ENCODE results near the gene CENPB.

The CENPB gene

DNA sequence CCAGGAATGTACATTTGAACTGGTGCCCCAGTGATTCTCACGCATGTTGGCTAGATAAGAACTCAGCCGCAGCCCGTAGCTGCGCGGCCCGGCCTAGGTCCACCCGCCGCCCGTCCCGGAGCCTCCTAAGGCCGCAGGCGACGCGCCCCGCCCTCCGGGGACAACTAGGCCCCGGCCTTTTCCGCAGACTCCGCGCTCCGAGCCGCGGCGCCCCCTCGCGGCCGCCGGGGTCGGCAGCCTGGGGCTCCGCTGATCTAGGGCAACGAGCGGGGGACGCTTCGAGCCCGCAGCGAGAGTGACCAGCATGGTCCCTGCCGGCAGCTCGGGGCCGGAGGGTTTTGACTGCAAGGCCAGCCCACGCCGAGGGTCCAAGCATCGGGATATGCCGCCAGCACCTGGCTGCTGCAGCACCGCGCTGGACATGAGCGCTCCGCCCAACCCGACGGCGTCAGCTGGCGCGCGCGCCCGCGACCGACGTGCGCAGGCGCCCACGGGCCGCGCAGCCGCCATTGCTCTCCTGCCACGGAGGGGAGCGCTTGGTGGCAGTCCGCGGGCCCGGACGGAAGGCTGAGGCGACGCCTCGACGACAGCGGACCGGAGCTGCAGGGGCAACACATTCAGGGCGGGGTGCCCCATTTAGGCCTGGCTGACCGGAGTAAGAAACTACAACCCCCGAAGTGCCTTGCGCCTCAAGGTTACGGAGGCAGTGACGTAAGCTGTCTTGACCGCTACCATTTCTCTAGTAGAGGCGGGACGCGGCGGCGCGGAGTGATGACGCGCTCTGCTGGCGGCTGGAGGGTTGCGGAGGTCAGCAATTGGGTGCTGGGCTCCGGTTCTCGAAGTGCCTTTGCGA is 33.7 kb upstream of the CENPB start, which contains the start of gene AP5S1:
TSS of gene AP5S1 (plus strand) at position 500 of the 853 bp plus-strand sequence. CDS start 1,571 bp downstream, outside the sequence.
- H3K9ac ChIP-seq: peak within 1 kb of the TSS; percentile 87
- TF ChIP-seq, protein P1, sequence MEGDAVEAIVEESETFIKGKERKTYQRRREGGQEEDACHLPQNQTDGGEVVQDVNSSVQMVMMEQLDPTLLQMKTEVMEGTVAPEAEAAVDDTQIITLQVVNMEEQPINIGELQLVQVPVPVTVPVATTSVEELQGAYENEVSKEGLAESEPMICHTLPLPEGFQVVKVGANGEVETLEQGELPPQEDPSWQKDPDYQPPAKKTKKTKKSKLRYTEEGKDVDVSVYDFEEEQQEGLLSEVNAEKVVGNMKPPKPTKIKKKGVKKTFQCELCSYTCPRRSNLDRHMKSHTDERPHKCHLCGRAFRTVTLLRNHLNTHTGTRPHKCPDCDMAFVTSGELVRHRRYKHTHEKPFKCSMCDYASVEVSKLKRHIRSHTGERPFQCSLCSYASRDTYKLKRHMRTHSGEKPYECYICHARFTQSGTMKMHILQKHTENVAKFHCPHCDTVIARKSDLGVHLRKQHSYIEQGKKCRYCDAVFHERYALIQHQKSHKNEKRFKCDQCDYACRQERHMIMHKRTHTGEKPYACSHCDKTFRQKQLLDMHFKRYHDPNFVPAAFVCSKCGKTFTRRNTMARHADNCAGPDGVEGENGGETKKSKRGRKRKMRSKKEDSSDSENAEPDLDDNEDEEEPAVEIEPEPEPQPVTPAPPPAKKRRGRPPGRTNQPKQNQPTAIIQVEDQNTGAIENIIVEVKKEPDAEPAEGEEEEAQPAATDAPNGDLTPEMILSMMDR (IDR thresholded peaks at IDR 0.05): peak; percentile 100
- H3K4me2 ChIP-seq (ENCODE audit: low read length): peak within 1 kb of the TSS; percentile 85
- H3K27ac ChIP-seq: peak within 1 kb of the TSS; percentile 98
- H3K9me3 ChIP-seq (ENCODE audit: control insufficient read depth, low read length): no peaks in the 10 kb centered on the region
- no peaks in the 10 kb centered on the region for H3K27me3 ChIP-seq (ENCODE audit: control insufficient read depth, insufficient read depth, low read length)
- no peaks in the 10 kb centered on the region for H3K36me3 ChIP-seq (ENCODE audit: control insufficient read depth, insufficient read depth, low read length)
- peak within 1 kb of the TSS; percentile 95 for H3K4me3 ChIP-seq (ENCODE audit: low read depth, low read length)
- no peaks in the 10 kb centered on the region for H3K79me2 ChIP-seq
- peaks cover 14% of the 10 kb centered on the region for H3K4me1 ChIP-seq
- H2AFZ ChIP-seq: peak within 1 kb of the TSS; percentile 84

DNA sequence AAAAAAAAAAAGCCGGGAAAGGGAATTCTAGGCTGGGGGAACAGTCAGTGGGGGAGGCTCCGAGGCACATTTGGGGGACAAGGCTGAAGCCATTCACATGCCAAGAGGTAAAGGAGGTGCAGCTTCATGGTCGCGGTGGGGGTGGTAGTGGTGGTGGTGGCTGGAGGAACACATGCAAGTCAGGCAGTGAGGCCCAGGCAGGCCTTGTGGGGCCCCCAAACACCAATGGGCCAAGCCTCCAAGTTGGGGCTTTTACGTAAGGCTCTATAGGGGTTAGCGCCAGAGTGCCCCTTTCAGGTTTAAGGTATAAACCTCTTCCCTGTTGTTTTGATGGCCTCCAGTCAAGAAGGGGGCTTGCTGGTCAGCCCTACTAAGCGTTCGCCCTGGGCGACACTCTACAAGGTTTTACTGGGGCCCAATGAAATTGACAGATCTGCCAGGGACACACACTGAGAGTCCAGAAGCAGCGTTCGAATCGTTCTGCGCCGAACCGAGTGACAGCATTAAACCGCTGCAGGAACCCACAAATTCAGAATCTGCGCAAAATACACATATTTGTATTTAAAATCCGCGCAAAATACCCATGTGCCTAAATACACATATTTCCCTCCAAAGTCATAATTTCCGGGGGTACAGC is 33.0 kb upstream of the CENPB start:
- TF ChIP-seq, protein P1 (IDR thresholded peaks at IDR 0.05): no peak
- H3K27ac ChIP-seq: peak overlapping the region; percentile 98

DNA sequence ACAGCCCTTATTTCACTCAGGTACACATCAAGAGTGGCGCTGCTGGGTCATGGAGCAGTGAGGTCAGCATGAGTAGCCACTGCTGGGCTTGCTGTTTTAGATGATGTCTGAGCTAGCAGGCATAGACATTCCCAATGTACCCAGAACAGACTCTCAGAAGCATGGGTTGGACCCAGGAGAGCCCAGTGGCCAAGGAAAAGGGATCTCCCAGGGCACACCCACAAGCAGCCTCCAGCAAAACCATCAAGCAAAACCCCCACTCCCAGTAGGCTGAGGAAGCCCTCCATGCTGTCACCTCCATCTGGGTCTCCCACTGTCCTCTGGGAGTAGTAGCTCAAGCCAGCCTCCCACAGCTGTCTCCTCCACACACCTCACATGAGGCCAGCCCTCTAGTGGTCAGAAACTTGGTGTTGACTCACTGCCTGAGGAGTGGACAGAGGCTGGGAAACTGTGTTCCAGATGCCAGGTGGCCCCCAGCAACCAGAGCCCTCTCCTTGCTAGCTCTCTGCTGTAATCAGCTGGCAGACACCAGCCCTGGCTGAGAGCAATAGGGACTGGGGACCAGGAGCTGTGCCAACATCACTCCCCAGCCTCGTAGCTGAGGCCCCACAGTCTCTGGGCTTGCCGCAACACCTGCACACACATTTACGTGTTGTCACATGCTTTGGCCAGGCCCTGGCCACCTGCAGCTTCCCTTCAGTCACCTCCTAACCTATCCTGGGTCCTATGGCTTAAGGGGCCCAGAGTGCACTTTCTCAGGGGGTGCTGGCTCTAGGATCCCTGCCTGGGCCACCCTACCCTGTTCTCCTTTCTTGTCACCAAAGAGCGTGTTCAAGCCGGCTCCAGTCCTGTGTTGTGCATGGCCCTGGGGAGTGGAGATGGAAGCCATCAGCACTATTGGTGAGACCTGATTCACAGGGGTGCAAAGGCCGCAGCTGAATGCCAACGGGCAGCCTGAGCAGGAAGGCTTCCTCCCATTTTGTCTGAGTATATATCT is 31.9 kb upstream of the CENPB start:
- no peaks in the 10 kb centered on the region for H3K36me3 ChIP-seq (ENCODE audit: control insufficient read depth, insufficient read depth, low read length)
- no peak overlapping the region for H3K4me3 ChIP-seq (ENCODE audit: low read depth, low read length)
- no peaks in the 10 kb centered on the region for H3K9me3 ChIP-seq (ENCODE audit: control insufficient read depth, low read length)
- H2AFZ ChIP-seq: peak overlapping the region; percentile 79
- H3K9ac ChIP-seq: no peak overlapping the region
- H3K4me1 ChIP-seq: peaks cover 14% of the 10 kb centered on the region
- TF ChIP-seq, protein P1 (IDR thresholded peaks at IDR 0.05): peak; percentile 60
- no peaks in the 10 kb centered on the region for H3K79me2 ChIP-seq
- H3K27me3 ChIP-seq (ENCODE audit: control insufficient read depth, insufficient read depth, low read length): no peaks in the 10 kb centered on the region
- no peak overlapping the region for H3K4me2 ChIP-seq (ENCODE audit: low read length)
- H3K27ac ChIP-seq: peak overlapping the region; percentile 47

More for the DNA sequence above, 33.0 kb upstream of the CENPB start:
- Histone ChIP-seq H3K36me3 (ENCODE audit: control insufficient read depth, insufficient read depth, low read length) (no peaks in the 10 kb centered on the region), H3K4me2 (ENCODE audit: low read length) (peak overlapping the region; percentile 85), H3K9ac (peak overlapping the region; percentile 87), H3K9me3 (ENCODE audit: control insufficient read depth, low read length) (no peaks in the 10 kb centered on the region), H3K4me3 (ENCODE audit: low read depth, low read length) (peak overlapping the region; percentile 95), H2AFZ (peak overlapping the region; percentile 84), H3K4me1 (peaks cover 14% of the 10 kb centered on the region), H3K79me2 (no peaks in the 10 kb centered on the region), H3K27me3 (ENCODE audit: control insufficient read depth, insufficient read depth, low read length) (no peaks in the 10 kb centered on the region)

DNA sequence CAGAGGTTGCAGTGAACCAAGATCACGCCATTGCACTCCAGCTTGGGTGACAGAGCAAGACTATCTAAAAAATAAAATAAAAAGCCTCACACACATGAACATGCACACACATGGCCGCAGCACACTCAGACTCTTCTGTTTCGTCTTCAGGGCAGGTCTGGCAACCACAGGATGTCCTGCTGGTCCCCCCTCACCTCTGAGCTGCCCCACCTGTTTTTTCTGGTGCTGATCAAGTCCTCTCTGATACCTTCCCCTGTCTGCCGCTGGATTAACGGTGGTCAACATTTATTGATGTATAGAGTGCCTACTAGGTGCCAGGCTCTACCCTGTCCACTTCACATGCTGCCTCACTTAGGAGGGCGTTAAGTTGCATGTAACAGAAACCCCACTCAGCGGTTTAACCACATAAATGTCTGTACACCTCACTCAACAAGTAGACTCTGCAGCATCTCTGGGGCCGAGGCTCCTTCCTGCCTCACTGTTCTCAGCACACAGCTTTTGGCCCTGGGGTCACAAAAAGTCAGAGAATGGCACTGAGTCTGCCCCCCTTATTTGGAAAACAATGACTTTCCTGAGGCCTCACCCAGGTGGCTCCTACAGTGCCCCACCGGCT is 29.3 kb upstream of the CENPB start:
- no peaks in the 10 kb centered on the region for H3K79me2 ChIP-seq
- H3K9ac ChIP-seq: no peak overlapping the region
- H3K4me2 ChIP-seq (ENCODE audit: low read length): no peak overlapping the region
- H3K4me1 ChIP-seq: peaks cover 26% of the 10 kb centered on the region
- H3K27ac ChIP-seq: no peak overlapping the region
- H3K4me3 ChIP-seq (ENCODE audit: low read depth, low read length): no peak overlapping the region
- no peaks in the 10 kb centered on the region for H3K9me3 ChIP-seq (ENCODE audit: control insufficient read depth, low read length)
- H2AFZ ChIP-seq: no peak overlapping the region
- TF ChIP-seq, protein P1 (IDR thresholded peaks at IDR 0.05): no peak
- no peaks in the 10 kb centered on the region for H3K36me3 ChIP-seq (ENCODE audit: control insufficient read depth, insufficient read depth, low read length)
- no peaks in the 10 kb centered on the region for H3K27me3 ChIP-seq (ENCODE audit: control insufficient read depth, insufficient read depth, low read length)
